GM12878 (cell line): Measurements from ENCODE around the gene PRUNE2. TPM values are rescaled to one million over a fixed set of nuclear protein-coding genes. Genes with fewer than 3 reads are reported as not detected.

Experiments used
- ATAC-seq: fragments of 200-7000 bp; cut with Tn5 transposase; 3 replicates; pipeline ENCODE4 v1.9.1; 2020; ENCODE audit warnings: mild to moderate bottlenecking, moderate library complexity
- BruUV-seq: library from RNA; stranded (reverse); fragments of 400-500 nt; replicated peaks from 2 replicates; lab custom pipeline; 2021; lab: Mats Ljungman, UMichigan
- CTCF ChIA-PET: fragments of 300-600 bp; sonication (Branson Sonifier 250); formaldehyde crosslinking; extraction: SDS; loops from one replicate; lab custom pipeline; 2021; ENCODE audit warnings: inconsistent platforms; lab: Yijun Ruan, JAX
- POLR2A ChIA-PET: fragments of 350-600 bp; formaldehyde crosslinking; extraction: SDS; loops from one replicate; lab custom pipeline; 2021; ENCODE audit warnings: inconsistent platforms; lab: Charles Lee
- RAD21 ChIA-PET: fragments of 300-600 bp; sonication (Branson Sonifier 250); formaldehyde crosslinking; loops from one replicate; lab custom pipeline; 2023; ENCODE audit warnings: antibody characterized with exemption; ENCODE audit not compliant: unreplicated experiment; lab: Charles Lee
- SMC1A ChIA-PET: fragments of 300-600 bp; sonication (Branson Sonifier 250); formaldehyde crosslinking; loops from one replicate; lab custom pipeline; 2023; ENCODE audit not compliant: unreplicated experiment, uncharacterized antibody; lab: Charles Lee
- DNase-seq: peaks from one replicate; pipeline ENCODE4 v3.0.0-alpha.2; 2011; ENCODE audit warnings: low read depth, low spot score
- FAIRE-seq: peaks from 3 replicates; lab custom pipeline; 2011; peaks lifted over from hg19 to GRCh38; lab: Jason Lieb, UNC
- H2AFZ ChIP-seq: 2 replicates; pipeline ENCODE4 v1.6.0; 2011; ENCODE audit warnings: low read depth, low read length, control low read depth; ENCODE audit not compliant: control insufficient read depth
- H3K27ac ChIP-seq: 2 replicates; pipeline ENCODE4 v1.5.1; 2011; ENCODE audit warnings: control low read depth; ENCODE audit not compliant: control insufficient read depth, insufficient read depth
- H3K27me3 ChIP-seq, 2 experiments: replicated peaks in 1 of 2; 2 replicates each; pipeline versions ENCODE4 v1.6.0 to v1.6.1; 2011; ENCODE audit warnings: low read length in 1 of 2; ENCODE audit not compliant: control insufficient read depth in 2 of 2, insufficient read depth in 2 of 2
- H3K36me3 ChIP-seq, 2 experiments: 2 replicates each; pipeline ENCODE4 v1.5.1; 2011; ENCODE audit warnings: low read length in 1 of 2; ENCODE audit not compliant: control insufficient read depth in 2 of 2, insufficient read depth in 2 of 2
- H3K4me1 ChIP-seq: 2 replicates; pipeline ENCODE4 v1.6.1; 2011; ENCODE audit warnings: mild to moderate bottlenecking, low read length, moderate library complexity, mixed read lengths; ENCODE audit not compliant: control insufficient read depth, insufficient read depth
- H3K4me2 ChIP-seq: 2 replicates; pipeline ENCODE4 v1.6.0; 2011; ENCODE audit warnings: control low read depth; ENCODE audit not compliant: control insufficient read depth, insufficient read depth
- H3K4me3 ChIP-seq: fragments of 200-600 bp; sonication (generic); 2 replicates; pipeline ENCODE4 v1.5.1; 2016
- H3K79me2 ChIP-seq: 2 replicates; pipeline ENCODE4 v1.6.0; 2011; ENCODE audit warnings: low read length; ENCODE audit not compliant: control insufficient read depth, insufficient read depth
- H3K9ac ChIP-seq: 2 replicates; pipeline ENCODE4 v1.8.0; 2011; ENCODE audit warnings: low read length, control low read depth, mixed read lengths; ENCODE audit not compliant: control insufficient read depth, insufficient read depth
- H3K9me3 ChIP-seq: replicated peaks from 3 replicates; pipeline ENCODE4 v1.5.1; 2011; ENCODE audit warnings: mild to moderate bottlenecking, low read length; ENCODE audit not compliant: control insufficient read depth, insufficient read depth
- H4K20me1 ChIP-seq: 2 replicates; pipeline ENCODE4 v1.6.0; 2011; ENCODE audit not compliant: control insufficient read depth, insufficient read depth
- ATF2 ChIP-seq: IDR thresholded peaks from 2 replicates; pipeline ENCODE4 v1.6.1; 2012; ENCODE audit warnings: low read length, inconsistent platforms
- BMI1 ChIP-seq: fragments of 450-650 bp; IDR thresholded peaks from 2 replicates; pipeline ENCODE4 v1.6.1; 2016; ENCODE audit warnings: mild to moderate bottlenecking, moderate library complexity, borderline replicate concordance
- EED ChIP-seq: sonication (generic); IDR thresholded peaks from 2 replicates; pipeline ENCODE4 v1.6.1; 2016; ENCODE audit warnings: antibody characterized with exemption, low read depth
- HDAC6 ChIP-seq: fragments of 200-600 bp; sonication (generic); IDR thresholded peaks from one replicate; pipeline ENCODE4 v1.8.0; 2017; ENCODE audit warnings: antibody characterized with exemption; ENCODE audit not compliant: unreplicated experiment
- KLF5 ChIP-seq: fragments of 450-650 bp; IDR thresholded peaks from 2 replicates; pipeline ENCODE4 v1.6.1; 2014; ENCODE audit warnings: mild to moderate bottlenecking; ENCODE audit not compliant: partially characterized antibody
- PML ChIP-seq: IDR thresholded peaks from 2 replicates; pipeline ENCODE4 v1.6.1; 2012; ENCODE audit warnings: low read length, inconsistent platforms
- POLR2A ChIP-seq: IDR thresholded peaks from 2 replicates; pipeline ENCODE4 v1.6.1; 2011; ENCODE audit warnings: low read depth, mild to moderate bottlenecking, low read length
- YBX1 ChIP-seq: fragments of 450-650 bp; IDR thresholded peaks from 2 replicates; pipeline ENCODE4 v1.6.1; 2016; ENCODE audit warnings: antibody characterized with exemption
- WGBS: methylation state at CpG from one replicate; pipeline ENCODE4 v1.1.6; 2016; ENCODE audit warnings: low lambda C conversion rate; ENCODE audit not compliant: insufficient replicate concordance, insufficient coverage; ENCODE audit errors: missing lambda C conversion rate; 5-methylcytosine and 5-hydroxymethylcytosine counted together
- in situ Hi-C: fragments of 300-500 bp; cut with MboI; formaldehyde crosslinking; loops from 9 replicates; pipeline ENCODE4 v1.14.3; 2018; ENCODE audit warnings: mixed read lengths
- intact Hi-C: fragments of 100-400 bp; cut with micrococcal nuclease; formaldehyde crosslinking; loops from one replicate; pipeline ENCODE4 v1.14.2; 2022; ENCODE audit not compliant: unreplicated experiment
- polyA plus RNA-seq, 11 experiments: library from polyadenylated mRNA; depleted of rRNA in 4 of 11; unstranded in 6 of 11; stranded (reverse) in 5 of 11; fragments of >200 nt; fragmentation: Nextera tagmentation in 4 of 11; fragmentation: Illumina TruSeq in 1 of 11; extraction: Ambion mirVana in 4 of 11; extraction: Trizol in 1 of 11; gene quantifications; 1 replicate in 1 of 11; 2 replicates in 10 of 11; pipeline versions ENCODE4 v1.2.1 to v1.2.3, GENCODE V29; 2011 to 2016; ENCODE audit warnings: inconsistent platforms in 2 of 11, missing spikeins in 2 of 11, low read depth in 1 of 11
- total RNA-seq, 4 experiments: library from RNA; depleted of rRNA in 3 of 4; stranded (reverse); fragments of >200 nt in 3 of 4; fragmentation: Illumina TruSeq in 1 of 4; extraction: Trizol in 1 of 4; gene quantifications; 2 replicates each; pipeline versions ENCODE4 v1.2.1 to v1.2.3, GENCODE V29; 2013 to 2021

Gene PRUNE2
- total and polyA plus RNA-seq, 10 of the 15 experiments (the other 5 are each of a cell fraction or from before 2014, with no cell fraction given) = 0.07 to 0.63 (median 0.25) TPM

GRCh38 chr9:76646249-76646648 is 259.7 kb downstream of the PRUNE2 start:
- SMC1A ChIA-PET = no interaction called here
- CTCF ChIA-PET = interaction anchor here (0.6 to 0.7 kb wide), 2 partner anchors 12 to 17 kb away, joined by 3 to 4 read pairs; no protein-coding TSS in a partner anchor
- Histone ChIP-seq H3K9ac (no peak overlapping the region), H3K27me3 (no peaks in the 10 kb centered on the region), H3K27ac (no peak overlapping the region), H3K4me1 (peaks cover 19% of the 10 kb centered on the region), H3K4me3 (no peak overlapping the region), H2AFZ (no peak overlapping the region), H3K36me3 (no peaks in the 10 kb centered on the region), H3K4me2 (no peak overlapping the region), H3K9me3 (no peaks in the 10 kb centered on the region), H4K20me1 (no peaks in the 10 kb centered on the region), H3K79me2 (no peaks in the 10 kb centered on the region)
- POLR2A ChIA-PET = no interaction called here
- intact Hi-C loops (no loop called here), in situ Hi-C loops (no loop called here)
- TF ChIP-seq KLF5 (no peak), BMI1 (no peak), POLR2A (no peak), ATF2 (no peak), EED (no peak), PML (no peak), YBX1 (no peak), HDAC6 (no peak)
- DNase-seq (no peak), ATAC-seq (no peak), FAIRE-seq (no peak)
- WGBS = 58% methylated on average over 4 of the region's 4 CpGs
- BruUV-seq = no TSS peak
- RAD21 ChIA-PET = no interaction called here
